ENCODE measurements around the gene AHI1. TPM values are rescaled to one million over a fixed set of nuclear protein-coding genes. Genes with fewer than 3 reads are reported as not detected.

The AHI1 gene
- total RNA-seq, 2 experiments from 2014 or later, result 21.4 to 33.9 TPM

- intact Hi-C loops (cut with micrococcal nuclease; ENCODE audit: unreplicated experiment), result no loop called here
Observed at GRCh38 chr6:135410856-135411255, 86.7 kb downstream of the AHI1 start.

DNA sequence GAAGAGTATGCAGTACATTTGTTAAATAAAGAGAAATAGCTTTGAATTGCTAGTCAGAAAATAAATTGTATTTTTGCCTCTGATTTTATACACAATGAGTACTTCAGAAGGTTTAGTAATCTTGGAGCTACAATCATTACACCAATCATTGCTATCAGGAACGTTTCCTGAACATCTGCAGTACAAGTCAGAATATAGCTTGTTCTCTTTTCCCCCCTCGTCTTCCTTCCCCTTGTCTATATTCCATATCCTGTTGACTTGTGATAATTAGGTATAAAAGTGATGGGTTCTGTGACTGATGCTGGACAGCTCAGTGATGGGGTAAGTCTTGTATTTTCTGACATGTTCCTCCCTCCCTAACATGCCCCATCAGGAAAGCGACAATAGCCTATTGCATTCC, 94.0 kb downstream of the AHI1 start:
- no TSS peak for BruUV-seq (replicated peaks)
- POLR2A ChIA-PET, result interaction anchor here (1.0 to 1.1 kb wide), 2 partner anchors 9 to 18 kb away, joined by 3 read pairs; no protein-coding TSS in a partner anchor
- no peaks in the 10 kb centered on the region for H3K9me3 ChIP-seq (ENCODE audit: low read length)
- H3K9me2 ChIP-seq (ENCODE audit: insufficient read depth, low read length), result no peaks in the 10 kb centered on the region
- H3K36me3 ChIP-seq (ENCODE audit: insufficient read depth, low read length), result peaks cover 14% of the 10 kb centered on the region
- H2AFZ ChIP-seq (ENCODE audit: low read length), result no peak overlapping the region
- intact Hi-C loops (cut with micrococcal nuclease; ENCODE audit: unreplicated experiment), result no loop called here
- no peak overlapping the region for H3K27ac ChIP-seq (ENCODE audit: low read depth, low read length, poor library complexity, severe bottlenecking)
- H3K4me2 ChIP-seq (ENCODE audit: low read length), result no peak overlapping the region
- no peaks in the 10 kb centered on the region for H4K20me1 ChIP-seq (ENCODE audit: insufficient read depth, low read length)
- CTCF ChIA-PET (ENCODE audit: unreplicated experiment), result no interaction called here
- no peaks in the 10 kb centered on the region for H3K4me1 ChIP-seq (ENCODE audit: insufficient read depth, low read length, poor library complexity, severe bottlenecking)
- DNase-seq (ENCODE audit: low spot score), result no peak
- no peak overlapping the region for H3K4me3 ChIP-seq (ENCODE audit: low read depth, low read length, poor library complexity, severe bottlenecking)
- H3K79me2 ChIP-seq (ENCODE audit: insufficient read depth, low read depth, low read length), result no peaks in the 10 kb centered on the region
- TF ChIP-seq CTCF (conservative IDR thresholded peaks at IDR 0.05; ENCODE audit: low read length) (no peak), EZH2phosphoT487 (IDR thresholded peaks at IDR 0.05; ENCODE audit: borderline replicate concordance, low read depth, low read length) (no peak)

More at GRCh38 chr6:135410856-135411255, 86.7 kb downstream of the AHI1 start:
- no peak for TF ChIP-seq EZH2phosphoT487 (IDR thresholded peaks at IDR 0.05; ENCODE audit: borderline replicate concordance, low read depth, low read length)
- TF ChIP-seq CTCF (conservative IDR thresholded peaks at IDR 0.05; ENCODE audit: low read length), result no peak
- ChIA-PET CTCF (ENCODE audit: unreplicated experiment) (no interaction called here), POLR2A (interaction anchor here (1.0 kb wide), 1 partner anchor 12 kb away, joined by 5 read pairs; no protein-coding TSS in a partner anchor)
- DNase-seq (ENCODE audit: low spot score), result no peak
- Histone ChIP-seq H4K20me1 (ENCODE audit: insufficient read depth, low read length) (no peaks in the 10 kb centered on the region), H3K9me2 (ENCODE audit: insufficient read depth, low read length) (no peaks in the 10 kb centered on the region), H3K9me3 (ENCODE audit: low read length) (no peaks in the 10 kb centered on the region), H3K4me2 (ENCODE audit: low read length) (no peak overlapping the region), H3K79me2 (ENCODE audit: insufficient read depth, low read depth, low read length) (no peaks in the 10 kb centered on the region), H3K4me3 (ENCODE audit: low read depth, low read length, poor library complexity, severe bottlenecking) (no peak overlapping the region), H3K4me1 (ENCODE audit: insufficient read depth, low read length, poor library complexity, severe bottlenecking) (no peaks in the 10 kb centered on the region), H3K27ac (ENCODE audit: low read depth, low read length, poor library complexity, severe bottlenecking) (no peak overlapping the region), H2AFZ (ENCODE audit: low read length) (no peak overlapping the region), H3K36me3 (ENCODE audit: insufficient read depth, low read length) (peaks cover 11% of the 10 kb centered on the region)
- BruUV-seq (replicated peaks), result no TSS peak

GRCh38 chr6:135402311-135402710, 95.2 kb downstream of the AHI1 start:
- no peak overlapping the region for H3K4me3 ChIP-seq (ENCODE audit: low read depth, low read length, poor library complexity, severe bottlenecking)
- no peak for DNase-seq (ENCODE audit: low spot score)
- 0 out of 2 replicates have a peak, but pooled peaks cover 4% of the 10 kb centered on the region for H3K9me2 ChIP-seq (ENCODE audit: insufficient read depth, low read length)
- no peaks in the 10 kb centered on the region for H3K79me2 ChIP-seq (ENCODE audit: insufficient read depth, low read depth, low read length)
- no peak overlapping the region for H2AFZ ChIP-seq (ENCODE audit: low read length)
- ChIA-PET POLR2A (no interaction called here), CTCF (ENCODE audit: unreplicated experiment) (no interaction called here)
- TF ChIP-seq EZH2phosphoT487 (IDR thresholded peaks at IDR 0.05; ENCODE audit: borderline replicate concordance, low read depth, low read length) (no peak), CTCF (conservative IDR thresholded peaks at IDR 0.05; ENCODE audit: low read length) (no peak)
- BruUV-seq (replicated peaks), result no TSS peak
- H3K27ac ChIP-seq (ENCODE audit: low read depth, low read length, poor library complexity, severe bottlenecking), result no peak overlapping the region
- no peak overlapping the region for H3K4me2 ChIP-seq (ENCODE audit: low read length)
- no peaks in the 10 kb centered on the region for H3K9me3 ChIP-seq (ENCODE audit: low read length)
- intact Hi-C loops (cut with micrococcal nuclease; ENCODE audit: unreplicated experiment), result no loop called here
- H3K36me3 ChIP-seq (ENCODE audit: insufficient read depth, low read length), result peaks cover 14% of the 10 kb centered on the region
- H3K4me1 ChIP-seq (ENCODE audit: insufficient read depth, low read length, poor library complexity, severe bottlenecking), result no peaks in the 10 kb centered on the region
- H4K20me1 ChIP-seq (ENCODE audit: insufficient read depth, low read length), result no peaks in the 10 kb centered on the region
